HL-60 (cell line): ENCODE data around the gene PCGF2.

ENCODE experiments used
- CTCF ChIP-seq: IDR thresholded peaks from one replicate; pipeline ENCODE4 v1.5.1; 2011; ENCODE audit warnings: low read length, control low read depth, inconsistent platforms; ENCODE audit not compliant: insufficient read depth
- REST ChIP-seq: IDR thresholded peaks from 2 replicates; pipeline ENCODE4 v1.6.1; 2012; ENCODE audit warnings: low read depth; ENCODE audit not compliant: insufficient replicate concordance

GRCh38 chr17:38703742-38704605, 44.2 kb downstream of the PCGF2 start:
- TF ChIP-seq CTCF, result no peak
- TF ChIP-seq REST, result no peak
